ENCODE data around the gene FAM43B.

The FAM43B gene

GRCh38 chr1:20596106-20596505 lies 43.7 kb downstream of the FAM43B start:
- Histone ChIP-seq H3K4me3 (no peak overlapping the region), H3K36me3 (no peaks in the 10 kb centered on the region), H3K27me3 (peaks cover 0 to 33% of the 10 kb centered on the region in 2 donors), H3K4me1 (no peaks in the 10 kb centered on the region), H3K27ac (no peak overlapping the region), H3K9me3 (no peaks in the 10 kb centered on the region)
- intact Hi-C loops (cut with DNase I; ENCODE audit: low total_unique reads): no loop called here
- no peak for DNase-seq
- TF ChIP-seq CTCF (IDR thresholded peaks at IDR 0.05): no peak

GRCh38 chr1:20597650-20598049 lies 45.3 kb downstream of the FAM43B start:
- no peak for DNase-seq
- intact Hi-C loops (cut with DNase I; ENCODE audit: low total_unique reads): no loop called here
- Histone ChIP-seq H3K27ac (no peak overlapping the region), H3K4me1 (no peaks in the 10 kb centered on the region), H3K36me3 (no peaks in the 10 kb centered on the region), H3K9me3 (no peaks in the 10 kb centered on the region), H3K27me3 (peaks cover 0 to 19% of the 10 kb centered on the region in 2 donors), H3K4me3 (no peak overlapping the region)
- no peak for TF ChIP-seq CTCF (IDR thresholded peaks at IDR 0.05)

GRCh38 chr1:20600156-20600555 lies 47.8 kb downstream of the FAM43B start:
- Histone ChIP-seq H3K9me3 (no peaks in the 10 kb centered on the region), H3K4me3 (no peak overlapping the region), H3K36me3 (no peaks in the 10 kb centered on the region), H3K27me3 (peaks cover 0 to 13% of the 10 kb centered on the region in 2 donors), H3K4me1 (no peaks in the 10 kb centered on the region), H3K27ac (no peak overlapping the region)
- intact Hi-C loops (cut with DNase I; ENCODE audit: low total_unique reads): no loop called here
- DNase-seq: no peak
- no peak for TF ChIP-seq CTCF (IDR thresholded peaks at IDR 0.05)

- DNase-seq: no peak
- peaks cover 0 to 6% of the 10 kb centered on the region in 2 donors for H3K27me3 ChIP-seq
- TF ChIP-seq CTCF (IDR thresholded peaks at IDR 0.05): no peak
These were observed 48.9 kb downstream of the FAM43B start for GRCh38 chr1:20601129-20601825.

DNA sequence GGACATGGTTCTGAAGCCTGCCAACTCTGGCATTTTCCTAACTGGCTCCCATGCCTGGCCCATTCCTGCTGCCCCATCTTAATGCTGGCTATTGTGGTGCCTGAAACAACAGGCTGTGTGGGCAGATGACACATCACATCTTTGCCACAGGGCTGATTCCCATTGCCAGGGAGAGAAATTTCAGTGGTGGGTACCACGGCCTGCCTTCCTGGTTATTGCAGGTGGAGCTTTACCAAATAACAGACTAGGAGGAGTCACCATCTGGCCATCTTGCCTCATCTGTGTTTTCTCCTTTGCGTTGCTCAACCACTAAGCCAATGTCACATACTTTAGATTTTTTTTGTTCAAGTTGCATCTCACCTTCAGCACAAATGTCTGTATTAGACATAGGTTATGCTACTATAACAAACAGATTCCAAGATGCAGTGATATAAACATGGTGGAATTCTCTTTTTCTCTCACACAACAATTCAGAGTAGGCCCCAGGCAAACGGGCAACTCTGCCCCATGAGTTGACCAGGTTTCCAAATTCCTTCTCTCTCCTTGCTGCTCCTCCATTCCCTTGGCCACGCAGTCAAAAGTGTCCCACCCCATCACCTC lies 50.6 kb downstream of the FAM43B start:
- Histone ChIP-seq H3K4me3 (no peak overlapping the region), H3K27ac (no peak overlapping the region), H3K4me1 (no peaks in the 10 kb centered on the region), H3K9me3 (no peaks in the 10 kb centered on the region), H3K27me3 (peaks cover 0 to 12% of the 10 kb centered on the region in 2 donors), H3K36me3 (no peaks in the 10 kb centered on the region)
- no peak for DNase-seq
- intact Hi-C loops (cut with DNase I; ENCODE audit: low total_unique reads): no loop called here
- no peak for TF ChIP-seq CTCF (IDR thresholded peaks at IDR 0.05)

More at GRCh38 chr1:20601129-20601825, 48.9 kb downstream of the FAM43B start:
- no peaks in the 10 kb centered on the region for H3K9me3 ChIP-seq
- no peaks in the 10 kb centered on the region for H3K4me1 ChIP-seq
- intact Hi-C loops (cut with DNase I; ENCODE audit: low total_unique reads): no loop called here
- no peak overlapping the region for H3K4me3 ChIP-seq
- H3K27ac ChIP-seq: no peak overlapping the region
- no peaks in the 10 kb centered on the region for H3K36me3 ChIP-seq

Data from tibial artery (tissue), 4 donors.